Activated CD8-positive, alpha-beta memory T cell treated with anti-CD3 and anti-CD28 coated beads, Interleukin-2, amount 50 U/mL, for 4 hours (primary cell): ENCODE measurements around the gene NELL1.
"Not testable (repeated sequence)": the region's sequence is repeated elsewhere in the genome, so short reads cannot be mapped to it uniquely, and the experiment has no call there.

ENCODE experiments used
- DNase-seq: peaks from one replicate; pipeline ENCODE4 v3.0.0-alpha.2; 2020

The NELL1 gene

DNA sequence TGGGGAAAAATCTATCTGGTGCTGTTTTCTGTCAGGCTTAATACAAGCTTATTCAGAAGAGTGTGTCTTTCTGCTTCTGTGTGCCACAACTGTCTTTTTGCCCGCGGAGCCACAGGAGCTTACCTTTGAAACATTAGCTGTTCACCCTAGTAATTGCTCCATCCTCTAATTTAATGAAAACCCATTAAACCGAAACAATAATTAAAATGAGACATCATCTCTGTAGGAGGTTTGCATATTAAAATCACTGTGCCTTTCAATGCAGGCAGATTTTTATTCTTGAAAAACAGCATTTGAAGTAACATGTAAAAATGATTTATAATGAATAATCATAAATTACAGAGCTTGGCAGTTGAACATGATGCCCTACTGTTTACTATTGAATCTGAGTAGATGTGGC is 102.3 kb downstream of the NELL1 start:
- DNase-seq, result no peak

DNA sequence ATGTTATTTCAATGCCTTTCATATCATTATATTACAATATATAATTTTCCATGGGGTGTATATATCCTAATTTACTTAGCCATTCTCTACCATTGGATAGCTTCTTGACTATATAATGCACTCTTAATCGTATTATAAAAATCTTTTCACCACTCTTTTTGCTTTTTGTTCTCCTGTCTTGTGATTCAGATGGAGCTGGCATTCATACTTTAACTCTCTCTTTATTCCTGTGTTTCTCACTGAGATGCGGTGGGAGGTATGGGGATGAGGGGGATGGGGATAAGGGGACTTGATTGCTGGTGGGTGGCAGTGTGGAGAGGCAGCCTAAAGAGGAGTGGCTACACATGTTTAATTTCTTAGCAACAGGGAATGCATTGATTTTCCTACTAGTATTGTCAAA is 105.9 kb downstream of the NELL1 start:
- DNase-seq, result no peak

DNA sequence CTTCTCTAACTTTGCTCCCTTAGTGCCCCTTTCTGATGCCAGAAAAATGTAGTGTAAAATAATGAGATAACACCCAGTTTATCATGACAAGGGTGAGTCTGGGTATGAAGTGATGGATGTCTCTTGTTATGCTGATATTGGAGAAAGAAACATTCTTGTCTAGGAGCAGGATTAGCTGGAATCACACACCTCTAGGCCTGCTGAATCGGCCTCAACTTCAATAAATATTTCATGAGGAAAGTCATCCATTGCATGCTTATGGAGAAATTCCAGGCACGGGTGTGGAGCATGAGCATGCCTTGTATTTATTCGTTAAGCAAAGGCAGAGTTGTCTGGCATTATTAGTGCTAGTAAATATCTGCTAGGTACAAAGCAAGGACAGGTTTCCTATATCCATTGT is 113.4 kb downstream of the NELL1 start:
- DNase-seq, result no peak

DNA sequence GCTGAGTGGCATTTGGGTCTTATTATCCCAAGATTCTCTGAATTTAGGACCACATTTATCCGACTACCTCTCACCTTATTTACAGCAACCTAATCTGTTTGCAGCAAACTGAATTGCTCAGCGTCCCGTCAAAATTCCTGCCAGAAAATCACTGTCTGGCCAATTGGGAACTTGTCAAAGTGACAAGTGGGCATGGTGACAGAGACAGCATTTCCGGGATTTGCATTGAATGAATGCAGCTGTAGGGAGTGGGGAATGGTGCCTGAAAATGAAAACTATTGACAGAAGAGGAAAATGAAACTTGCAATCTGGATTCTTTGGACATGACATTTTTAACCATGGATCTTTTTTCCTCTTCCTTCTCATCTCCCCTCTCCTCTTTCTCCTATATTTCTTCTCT is 113.8 kb downstream of the NELL1 start:
- DNase-seq, result no peak

DNA sequence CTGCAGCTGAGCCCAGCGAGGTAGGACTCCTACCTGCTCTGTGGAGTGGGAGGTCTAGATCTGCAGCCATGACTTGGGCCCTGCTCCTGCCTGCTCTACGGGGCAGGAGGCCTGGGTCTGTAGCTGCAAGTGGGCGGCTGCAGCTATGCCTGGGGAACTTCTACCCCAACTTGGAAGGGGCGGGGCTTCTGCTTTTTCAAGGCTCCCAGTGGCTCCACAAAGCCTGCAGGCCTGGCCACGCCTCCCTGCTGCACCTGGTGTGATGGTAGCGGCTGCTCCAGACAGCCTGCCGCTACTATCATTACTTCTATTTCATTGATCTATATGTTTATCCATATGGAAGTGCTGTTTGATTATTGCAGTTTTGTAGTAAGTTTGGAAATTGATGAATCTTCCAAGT is 121.2 kb downstream of the NELL1 start:
- DNase-seq, result no peak

DNA sequence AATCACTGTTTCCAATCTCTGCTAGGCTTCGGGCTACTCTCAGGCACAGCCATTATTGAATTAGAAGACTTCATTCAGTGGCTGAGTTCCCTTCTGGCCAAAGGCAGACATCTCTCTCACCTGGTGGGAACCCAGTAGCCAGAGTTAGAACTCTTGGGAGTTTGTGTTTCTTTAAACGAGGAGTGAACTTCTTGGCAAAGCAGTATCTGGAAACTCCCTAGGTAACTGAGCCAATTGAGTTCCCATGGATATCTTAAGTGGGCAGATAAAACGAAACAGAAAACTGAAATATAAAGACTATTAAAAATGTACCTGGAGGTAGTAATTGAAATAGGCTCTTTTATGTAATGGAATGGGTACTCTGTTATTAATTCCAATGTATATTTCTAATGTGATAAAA is 125.6 kb downstream of the NELL1 start:
- DNase-seq, result no peak

DNA sequence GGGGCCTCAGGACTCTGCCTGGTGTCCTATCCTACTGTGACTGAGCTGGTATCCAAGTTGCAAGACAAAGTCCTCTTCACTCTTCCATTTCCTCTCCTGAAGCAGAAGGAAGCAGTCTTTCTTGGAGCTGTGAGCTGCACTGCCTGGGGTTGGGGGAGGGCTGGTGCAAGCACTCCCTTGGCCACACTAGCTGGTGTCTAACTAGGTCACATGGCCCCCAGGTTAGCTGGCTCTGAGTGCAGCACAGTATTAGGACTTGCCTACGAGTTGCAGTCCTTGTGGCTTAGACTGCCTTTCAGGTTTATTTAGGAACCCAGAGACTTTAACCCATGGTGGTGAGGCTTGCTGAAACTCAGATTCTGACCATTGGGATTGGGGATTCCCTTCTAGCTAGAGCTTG is 138.9 kb downstream of the NELL1 start:
- no peak for DNase-seq

DNA sequence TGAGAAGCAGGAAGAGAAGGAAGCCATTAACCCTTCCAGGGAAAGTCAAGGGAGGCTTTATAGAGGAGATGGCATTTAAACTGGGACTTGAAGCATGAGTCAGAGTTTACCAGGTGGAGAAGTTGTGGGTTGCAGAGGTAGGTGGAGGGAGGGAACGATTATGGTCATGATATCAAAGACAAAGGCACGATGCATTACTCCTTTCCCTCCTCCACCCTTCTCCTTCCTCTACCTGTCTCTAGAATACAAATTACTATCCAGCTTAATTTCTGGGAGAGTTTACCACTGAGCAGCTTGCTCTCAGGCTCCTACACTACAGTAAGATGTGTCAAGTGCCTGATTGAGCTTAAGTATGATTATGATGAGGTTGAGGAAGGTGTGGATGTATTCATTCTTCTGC is 151.7 kb downstream of the NELL1 start:
- no peak for DNase-seq

DNA sequence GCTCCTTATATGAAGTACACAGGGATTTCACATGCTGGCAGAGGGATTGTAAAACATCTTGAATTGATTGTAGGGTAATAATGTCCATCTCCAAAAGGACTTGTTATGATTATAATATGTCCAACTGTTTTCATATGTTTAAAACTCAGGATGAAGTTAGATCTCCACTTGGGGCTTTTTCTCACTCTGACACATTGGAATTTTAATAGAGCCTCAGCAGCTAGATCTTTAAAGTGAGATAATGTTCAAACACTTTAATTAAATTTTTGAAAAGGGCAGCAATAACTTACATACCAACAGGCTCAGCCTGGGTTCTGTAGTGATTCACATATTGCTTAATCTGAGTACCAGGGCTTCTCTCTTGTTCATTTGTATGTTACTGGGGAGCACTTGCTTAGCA is 152.1 kb downstream of the NELL1 start:
- no peak for DNase-seq

DNA sequence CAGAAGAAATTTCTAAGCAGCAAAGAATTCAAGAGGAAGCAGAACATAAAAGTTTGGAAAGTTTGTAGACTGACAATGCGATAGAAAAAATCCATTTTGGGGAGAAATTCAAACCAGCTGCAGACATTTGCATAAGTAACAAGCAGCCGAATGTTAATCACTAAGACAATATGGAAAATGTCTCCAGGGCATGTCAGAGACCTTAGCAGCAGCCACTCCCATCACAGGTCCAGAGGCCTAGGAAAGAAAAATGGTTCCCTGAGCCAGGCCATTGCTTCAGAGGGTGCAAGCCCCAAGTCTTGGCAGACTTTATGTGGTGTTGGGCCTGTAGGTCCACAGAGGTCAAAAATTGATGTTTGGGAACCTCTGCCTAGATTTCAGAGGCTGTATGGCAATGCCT is 155.4 kb downstream of the NELL1 start:
- DNase-seq, result no peak

DNA sequence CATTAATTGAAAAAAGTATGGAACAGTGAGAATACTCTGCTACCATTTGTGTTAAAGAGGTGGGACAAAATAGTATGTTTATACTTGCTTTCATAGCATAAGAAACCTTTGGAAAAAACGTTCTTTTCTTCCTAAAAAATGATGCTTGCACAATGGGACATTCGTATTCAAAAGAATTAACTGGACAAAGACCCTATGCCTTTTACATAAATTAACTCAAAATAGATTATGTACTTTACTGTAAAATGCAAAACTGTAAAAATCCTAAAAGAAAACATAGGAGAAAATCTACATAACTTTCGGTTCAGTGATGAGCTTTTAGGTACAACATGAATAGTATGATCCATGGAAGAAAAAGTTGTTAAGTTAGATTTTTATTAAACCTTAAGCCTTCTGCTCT is 166.2 kb downstream of the NELL1 start:
- DNase-seq, result no peak

DNA sequence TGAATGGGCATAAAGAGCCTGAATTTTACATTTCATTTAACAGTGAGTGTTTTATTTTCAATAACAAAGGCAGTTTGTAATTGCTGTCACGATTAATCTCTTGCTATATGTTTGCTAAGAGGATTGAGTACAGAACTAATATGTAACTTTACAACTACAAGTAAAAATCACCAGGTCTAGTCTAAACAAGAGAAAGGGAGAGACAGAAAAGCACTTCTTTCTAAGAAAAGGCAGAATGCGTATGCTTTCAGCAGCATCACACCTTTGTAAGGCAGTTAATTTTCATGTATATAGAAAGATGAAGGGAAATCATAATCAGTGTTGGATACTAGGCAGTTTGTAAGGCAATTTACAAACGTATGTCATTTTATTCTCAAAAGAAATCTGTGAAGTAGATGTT is 169.8 kb downstream of the NELL1 start:
- no peak for DNase-seq

DNA sequence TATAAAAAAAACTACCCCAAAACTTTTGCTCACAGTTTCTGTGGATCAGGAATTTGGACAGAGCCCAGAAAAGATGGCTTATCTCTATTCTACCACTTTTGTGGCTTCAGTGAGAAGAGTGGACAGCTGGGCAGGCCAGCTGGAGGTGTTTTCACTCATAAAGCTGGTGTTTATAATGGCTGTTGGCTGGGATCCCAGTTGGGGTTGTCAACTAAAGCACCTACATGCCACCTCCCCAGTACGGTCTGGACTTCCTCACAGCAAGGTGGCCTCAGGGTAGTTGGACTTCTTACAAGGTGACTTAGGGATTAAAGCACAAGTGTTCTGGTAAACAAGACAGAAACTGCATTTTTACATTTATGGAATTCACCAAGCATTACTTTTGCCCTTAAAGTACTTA is 171.0 kb downstream of the NELL1 start:
- DNase-seq, result no peak

DNA sequence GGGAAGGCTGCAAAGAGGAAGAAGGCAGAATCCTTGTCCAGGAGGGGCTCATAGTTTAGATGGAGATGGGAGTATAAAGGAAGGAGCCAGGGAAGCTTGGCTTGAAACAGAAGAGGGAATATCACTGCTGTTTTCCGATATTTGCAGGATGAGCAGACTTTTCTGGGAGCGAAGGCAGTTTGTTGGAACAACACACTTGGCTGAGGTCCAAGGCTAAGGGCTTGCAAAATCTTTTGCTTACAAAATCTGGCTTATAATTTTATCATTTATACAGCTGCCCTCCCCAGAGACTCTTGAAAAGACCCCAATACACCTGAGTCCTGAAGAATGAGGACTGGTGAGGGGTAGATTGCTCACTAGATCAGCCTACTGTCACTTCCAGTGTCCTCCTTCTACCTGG is 174.8 kb downstream of the NELL1 start:
- no peak for DNase-seq

DNA sequence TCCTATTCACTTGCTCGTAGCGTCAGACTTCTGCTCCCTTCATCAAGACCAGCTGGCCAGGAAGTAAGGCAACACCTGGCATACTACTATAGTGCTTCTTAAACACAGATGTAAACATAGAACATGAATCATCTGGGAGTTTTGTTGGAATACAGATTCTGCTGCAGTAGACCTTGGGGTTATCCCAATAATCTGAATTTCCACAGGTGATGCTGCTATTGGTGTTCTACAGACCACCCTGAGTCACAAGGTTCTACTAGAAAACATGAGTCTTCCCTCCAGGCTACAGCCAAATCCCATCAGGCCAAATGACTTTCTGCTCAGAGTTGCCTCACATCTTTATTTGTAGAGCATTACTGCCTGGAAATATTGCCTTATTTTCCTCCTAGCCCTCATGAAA is 175.2 kb downstream of the NELL1 start:
- no peak for DNase-seq

DNA sequence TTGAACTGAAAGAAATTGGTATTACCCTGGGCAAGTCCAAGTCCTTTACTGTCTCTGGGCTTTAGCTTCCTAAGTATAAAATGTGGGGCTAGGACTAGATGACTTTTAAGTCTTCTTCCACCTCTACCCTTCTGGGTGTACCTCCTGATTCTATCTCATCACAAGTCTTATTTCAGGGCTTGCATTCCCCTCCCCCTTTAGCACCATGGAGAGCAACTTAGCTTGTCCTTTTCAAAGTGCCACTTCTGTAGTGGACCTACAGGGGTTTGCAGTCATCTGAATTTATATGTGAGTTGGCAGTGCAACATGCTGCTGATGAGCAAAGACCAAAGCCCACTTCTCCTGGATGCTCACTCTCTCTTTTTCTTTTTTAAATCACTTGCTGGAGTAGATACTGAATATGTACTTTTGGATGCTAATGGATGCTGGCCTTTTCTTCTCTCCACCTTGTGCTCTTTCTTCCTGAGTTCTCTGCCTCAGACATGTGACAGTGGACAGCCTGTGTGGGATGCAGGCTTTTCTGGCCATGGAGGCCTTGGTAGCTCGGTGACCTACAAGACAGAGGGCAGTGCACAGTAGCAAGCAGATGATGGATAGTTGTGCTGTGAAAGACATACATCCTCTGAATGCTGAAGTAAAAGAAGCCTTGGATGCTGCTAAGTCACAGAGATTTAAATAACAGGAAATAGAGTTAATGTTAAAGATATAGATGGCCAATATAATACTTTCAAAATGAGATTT is 185.0 kb downstream of the NELL1 start:
- DNase-seq, result no peak

DNA sequence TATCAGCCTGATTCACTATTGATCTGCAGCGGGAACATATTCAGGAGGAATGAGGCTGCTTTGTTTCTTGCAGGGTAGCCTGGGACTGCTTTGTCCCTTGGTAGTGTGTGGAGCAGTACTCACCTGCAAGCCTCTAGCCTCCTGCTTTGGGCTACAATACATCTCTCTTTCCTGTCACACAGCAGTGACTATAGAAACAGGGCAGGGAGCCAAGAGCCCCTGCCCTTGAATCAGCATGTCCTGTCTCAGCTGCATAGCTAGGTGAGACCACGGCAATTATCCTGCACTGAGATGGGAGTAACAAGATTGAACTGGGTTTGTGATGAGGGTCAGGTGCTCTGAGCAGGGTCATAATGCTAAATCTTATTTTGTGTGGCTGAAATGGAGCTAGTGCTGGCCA is 191.9 kb downstream of the NELL1 start:
- no peak for DNase-seq

DNA sequence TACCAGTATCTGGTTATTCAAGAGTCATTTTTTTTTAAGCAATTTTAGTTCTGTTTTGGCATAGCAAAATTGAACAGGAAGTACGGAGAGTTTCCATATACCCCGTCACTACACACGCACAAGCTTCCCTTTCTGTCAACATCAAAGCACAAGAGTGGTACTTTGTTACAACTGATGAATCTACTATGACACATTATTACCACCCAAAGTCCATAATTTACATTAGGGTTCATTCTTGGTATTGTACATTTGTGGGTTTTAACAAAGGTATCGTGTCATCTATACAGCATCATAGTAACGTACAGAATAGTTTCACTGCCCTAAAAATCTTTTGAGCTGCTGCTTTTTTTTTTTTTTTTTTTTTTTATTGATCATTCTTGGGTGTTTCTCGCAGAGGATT is 192.9 kb downstream of the NELL1 start:
- not testable (repeated sequence) for DNase-seq

DNA sequence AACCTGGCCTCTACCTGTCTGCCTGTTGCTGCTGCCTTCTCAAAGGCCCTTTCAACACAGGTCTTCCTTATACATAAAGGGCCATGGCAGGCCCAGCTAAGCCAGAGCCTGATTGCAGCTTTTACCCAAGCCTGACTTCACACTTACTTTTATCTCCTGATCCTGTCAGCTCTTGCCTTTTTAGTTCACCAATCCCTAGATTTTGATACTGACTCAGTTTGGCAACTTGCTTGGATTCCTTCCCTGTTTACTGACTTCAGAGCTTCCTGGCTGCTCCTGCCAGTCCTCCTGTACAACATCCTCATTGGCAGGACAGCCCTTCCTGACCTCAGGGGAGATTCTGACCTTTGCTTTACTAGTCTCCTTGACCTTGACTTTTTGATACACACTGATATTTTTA is 195.2 kb downstream of the NELL1 start:
- no peak for DNase-seq

DNA sequence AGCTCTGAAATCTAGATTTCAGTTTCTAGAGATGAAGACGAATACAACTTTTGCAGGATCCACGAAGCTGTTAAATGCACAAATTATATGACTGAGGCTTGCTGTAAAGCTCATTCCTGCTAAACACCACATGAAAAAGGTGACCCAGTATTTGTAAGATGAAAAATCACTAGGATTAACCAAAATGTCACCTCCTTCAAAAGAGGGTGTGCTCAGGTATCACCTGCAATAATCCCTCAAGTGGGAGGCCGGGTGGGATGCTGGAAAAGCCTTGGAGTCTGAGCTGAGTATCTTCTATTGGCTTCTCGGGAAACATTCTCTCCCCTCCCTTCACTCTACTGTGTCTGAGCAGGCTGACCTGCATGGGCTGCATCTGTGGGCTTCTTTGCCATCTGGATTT is 195.8 kb downstream of the NELL1 start:
- no peak for DNase-seq

DNA sequence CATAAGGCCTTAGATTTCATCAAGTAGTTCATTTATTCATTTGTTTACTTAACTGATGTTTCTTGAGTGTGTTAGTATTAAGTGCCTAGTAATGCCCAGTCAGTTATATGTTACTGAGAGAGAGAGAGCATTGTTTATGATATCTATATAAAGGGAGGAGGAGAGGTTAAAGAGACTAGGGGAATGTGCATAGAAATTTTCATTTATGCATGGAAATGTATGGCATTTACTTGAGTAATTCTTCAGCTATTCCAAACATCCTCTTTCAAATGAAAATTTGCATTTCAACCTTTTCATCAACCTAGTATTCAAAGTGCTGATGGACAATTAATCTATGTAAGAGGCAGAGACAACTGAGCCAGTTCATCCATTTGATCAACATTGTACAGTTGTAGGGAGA is 199.7 kb downstream of the NELL1 start:
- DNase-seq, result no peak

DNA sequence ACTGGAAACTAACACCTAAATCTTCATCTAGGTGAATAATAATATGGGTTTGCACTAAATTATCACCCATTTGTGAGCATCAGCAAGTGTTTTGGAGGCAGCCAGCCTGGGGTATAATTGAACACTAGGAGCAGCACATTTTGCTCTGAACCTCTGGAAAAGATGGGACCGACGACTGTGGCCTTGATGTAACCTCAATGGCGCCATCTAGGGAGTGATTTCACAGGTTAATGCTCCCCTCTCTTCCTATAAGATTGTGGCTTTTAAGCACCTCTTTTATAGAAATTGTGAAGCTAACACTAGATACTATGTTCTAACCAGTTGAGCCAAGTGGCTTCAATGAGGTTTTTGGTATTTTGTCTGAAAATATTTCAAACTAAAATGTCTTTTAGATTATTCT is 203.7 kb downstream of the NELL1 start:
- DNase-seq, result no peak

DNA sequence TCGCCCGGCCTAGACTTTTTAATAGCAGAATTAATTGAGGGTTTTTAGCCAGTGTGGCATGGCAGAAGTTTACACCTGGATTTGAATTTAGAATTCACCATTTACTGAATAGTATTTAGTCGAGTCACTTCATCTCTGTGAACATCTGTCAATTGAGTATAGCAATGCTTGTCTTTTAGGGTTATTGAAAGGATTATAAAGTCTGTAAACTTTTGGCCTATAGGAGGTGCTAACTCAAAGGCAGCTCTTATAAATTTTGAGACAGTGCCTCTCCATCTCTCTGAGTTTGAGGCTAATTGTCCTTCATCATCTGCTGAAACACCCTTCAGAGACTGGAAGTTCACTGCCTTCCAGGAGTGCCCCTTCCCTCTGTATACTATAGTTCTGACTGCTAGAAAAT is 205.0 kb downstream of the NELL1 start:
- DNase-seq, result no peak

DNA sequence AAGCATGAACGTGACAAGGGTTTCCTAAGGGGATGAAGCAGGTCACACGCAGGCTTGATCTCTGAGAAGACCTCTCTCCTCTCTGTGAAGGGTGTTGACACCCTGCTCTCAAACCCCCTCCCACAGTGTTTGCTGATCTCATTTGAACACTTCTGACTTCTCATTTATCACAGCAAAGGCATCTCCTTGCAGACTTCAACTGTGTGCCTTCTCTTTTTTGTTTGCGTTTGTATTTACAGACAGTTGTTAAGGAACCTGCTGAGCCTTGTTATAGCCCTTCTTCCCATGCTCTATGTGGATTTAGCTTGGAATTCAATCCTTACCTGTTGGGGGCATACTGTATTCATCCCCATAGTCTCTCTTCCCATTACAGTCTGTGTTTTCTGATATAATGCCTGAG is 206.5 kb downstream of the NELL1 start:
- DNase-seq, result no peak

DNA sequence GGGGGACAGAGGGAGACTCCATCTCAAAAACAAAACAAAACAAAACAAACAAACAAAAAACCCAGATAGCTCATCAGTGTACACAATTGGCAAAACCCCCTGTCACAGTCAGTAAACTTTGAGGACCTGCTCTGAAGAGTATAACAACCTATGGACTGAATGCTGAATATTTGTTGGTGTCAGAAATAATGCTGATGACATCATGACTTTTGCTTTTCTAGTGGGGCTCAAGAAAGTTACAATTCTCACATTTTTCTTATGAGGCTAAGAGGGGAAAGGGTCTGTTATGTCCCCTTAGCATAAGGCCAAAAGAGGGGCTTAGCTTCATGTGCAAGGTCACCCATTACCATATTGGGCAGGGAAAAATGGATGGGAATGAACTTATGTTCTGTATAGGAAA is 207.4 kb downstream of the NELL1 start:
- no peak for DNase-seq

DNA sequence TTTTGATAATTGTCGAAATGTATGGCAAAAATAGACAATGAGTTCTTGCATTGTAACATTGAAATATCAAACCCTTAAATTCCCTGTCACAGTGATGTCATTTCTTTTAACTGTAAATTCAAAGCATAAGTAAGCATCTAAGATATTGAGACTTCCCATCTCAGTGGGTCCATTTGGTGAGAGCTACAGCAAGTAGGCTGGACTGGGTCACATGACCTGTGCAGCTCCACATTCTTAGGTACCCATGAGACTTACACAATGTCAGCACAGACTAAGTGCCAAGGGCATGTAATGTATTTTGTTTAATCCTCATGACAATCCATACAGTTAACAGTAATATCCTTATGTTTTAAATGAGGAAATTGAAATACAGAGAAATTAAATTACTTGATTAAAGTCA is 210.7 kb downstream of the NELL1 start:
- no peak for DNase-seq
